Ectodermal cell (in vitro differentiated cells): Measurements from ENCODE around the gene ARFRP1.
"Not testable (repeated sequence)": the region's sequence is repeated elsewhere in the genome, so short reads cannot be mapped to it uniquely, and the experiment has no call there.

Source experiments
- H3K27ac ChIP-seq: 2 replicates; pipeline ENCODE4 v1.7.0; 2013; ENCODE audit warnings: mild to moderate bottlenecking, low read depth, low read length; ENCODE audit not compliant: insufficient read depth, poor library complexity, severe bottlenecking
- H3K27me3 ChIP-seq: 2 replicates; pipeline ENCODE4 v1.7.0; 2013; ENCODE audit warnings: mild to moderate bottlenecking, low read length; ENCODE audit not compliant: insufficient read depth, control insufficient read depth, poor library complexity, severe bottlenecking
- H3K36me3 ChIP-seq: one replicate; pipeline ENCODE4 v1.7.0; 2013; ENCODE audit warnings: low read length; ENCODE audit not compliant: control insufficient read depth, insufficient read depth
- H3K4me1 ChIP-seq: one replicate; pipeline ENCODE4 v1.7.0; 2013; ENCODE audit warnings: low read length; ENCODE audit not compliant: control insufficient read depth, insufficient read depth
- H3K4me3 ChIP-seq: 2 replicates; pipeline ENCODE4 v1.7.0; 2013; ENCODE audit warnings: low read depth, low read length, control low read depth; ENCODE audit not compliant: insufficient read depth
- H3K9me3 ChIP-seq: 2 replicates; pipeline ENCODE4 v1.7.0; 2013; ENCODE audit warnings: mild to moderate bottlenecking, low read length, moderate library complexity; ENCODE audit not compliant: control insufficient read depth
- WGBS, 2 experiments: methylation state at CpG; one replicate each; pipeline ENCODE4 v1.1.7; 2013; ENCODE audit warnings: missing lambda C conversion rate in 2 of 2; 5-methylcytosine and 5-hydroxymethylcytosine counted together

ARFRP1 gene

DNA sequence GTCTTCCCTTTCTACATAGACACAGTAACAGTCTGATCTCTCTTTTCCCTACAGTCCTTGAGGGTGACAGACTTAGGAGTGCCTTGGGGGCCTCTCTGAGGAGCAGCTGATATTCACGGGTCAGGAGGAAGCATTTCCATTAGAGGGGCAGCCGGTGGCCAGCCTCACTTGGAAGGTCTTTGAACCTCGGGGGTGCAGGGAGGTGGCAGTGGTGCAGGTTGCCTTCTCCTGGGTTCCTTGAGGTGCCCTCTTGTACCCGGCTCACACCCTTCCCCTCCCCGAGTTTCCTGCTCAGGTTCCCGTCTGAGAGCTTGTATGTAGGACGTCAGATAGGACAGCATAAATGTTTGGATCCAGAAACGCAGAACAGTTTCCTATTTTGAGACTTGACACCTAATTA is 47.2 kb downstream of the ARFRP1 start:
- 92 to 93% methylated on average over 8 of the region's 8 CpGs for WGBS, 2 experiments
- Histone ChIP-seq H3K27me3 (no peaks in the 10 kb centered on the region), H3K4me3 (no peak overlapping the region), H3K4me1 (peaks cover 3% of the 10 kb centered on the region), H3K36me3 (no peaks in the 10 kb centered on the region), H3K27ac (no peak overlapping the region), H3K9me3 (no peaks in the 10 kb centered on the region)

DNA sequence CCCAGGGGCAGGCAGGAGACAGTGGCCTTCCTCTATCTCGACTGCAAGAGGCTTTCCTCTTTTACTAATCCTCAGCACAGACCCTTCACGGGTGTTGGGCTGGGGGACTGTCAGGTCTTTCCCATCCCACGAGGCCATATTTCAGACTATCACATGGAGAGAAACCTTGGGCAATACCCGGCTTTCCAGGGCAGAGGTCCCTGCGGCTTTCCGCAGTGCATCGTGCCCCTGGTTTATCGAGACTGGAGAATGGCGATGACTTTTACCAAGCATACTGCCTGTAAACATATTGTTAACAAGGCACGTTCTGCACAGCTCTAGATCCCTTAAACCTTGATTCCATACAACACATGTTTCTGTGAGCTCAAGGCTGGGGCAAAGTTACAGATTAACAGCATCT is 47.6 kb downstream of the ARFRP1 start:
- H3K9me3 ChIP-seq, H3K36me3 ChIP-seq, H3K4me1 ChIP-seq, H3K27me3 ChIP-seq, H3K4me3 ChIP-seq, H3K27ac ChIP-seq: not testable (repeated sequence)
- WGBS, 2 experiments = 89 to 91% methylated on average over 10 of the region's 10 CpGs

DNA sequence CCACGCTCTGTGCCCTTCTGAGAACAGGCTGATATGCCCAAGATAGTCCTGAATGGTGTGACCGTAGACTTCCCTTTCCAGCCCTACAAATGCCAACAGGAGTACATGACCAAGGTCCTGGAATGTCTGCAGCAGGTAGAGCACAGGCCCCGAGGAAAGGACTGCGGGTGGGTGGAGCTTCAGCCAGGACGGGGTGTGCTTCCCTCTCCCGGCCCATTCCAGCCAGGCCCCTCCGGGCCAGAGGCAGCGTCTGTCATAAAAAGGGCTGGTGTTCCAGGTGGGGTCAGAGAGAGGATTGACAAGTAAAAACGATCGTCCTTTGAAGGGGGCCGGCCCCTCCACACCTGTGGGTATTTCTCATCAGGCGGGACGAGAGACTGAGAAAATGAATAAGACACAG is 48.4 kb downstream of the ARFRP1 start:
- no peaks in the 10 kb centered on the region for H3K9me3 ChIP-seq
- WGBS, 2 experiments = 84 to 85% methylated on average over 13 of the region's 13 CpGs
- peak overlapping the region; percentile 94 for H3K4me3 ChIP-seq

DNA sequence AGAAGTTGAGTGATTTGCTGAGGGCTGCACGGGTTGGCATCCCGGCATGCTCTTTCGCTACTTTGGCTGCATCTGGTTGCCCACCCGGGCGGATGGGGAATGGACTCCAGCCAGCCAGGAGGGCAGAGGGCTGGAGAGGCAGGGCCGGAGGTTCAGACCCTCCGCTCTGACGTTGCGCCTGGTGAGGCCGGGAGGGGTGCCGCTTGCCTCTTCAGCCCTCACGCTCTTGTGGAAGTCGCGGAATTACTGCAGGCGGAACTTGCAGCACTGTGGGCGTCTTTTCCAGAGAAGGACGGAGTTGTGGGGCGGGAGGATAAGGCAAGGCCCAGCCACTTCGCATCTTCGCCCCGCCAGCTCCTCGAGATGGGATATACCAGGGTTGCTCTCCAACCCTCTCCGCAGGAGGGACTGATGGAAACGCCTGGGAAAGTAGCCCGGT is 49.0 kb downstream of the ARFRP1 start:
- no peaks in the 10 kb centered on the region for H3K36me3 ChIP-seq
- H3K4me1 ChIP-seq = no peaks in the 10 kb centered on the region
- H3K27ac ChIP-seq = no peak overlapping the region
- 8% methylated on average over 25 of the region's 25 CpGs for WGBS, 2 experiments
- no peaks in the 10 kb centered on the region for H3K27me3 ChIP-seq
- peak overlapping the region; percentile 94 for H3K4me3 ChIP-seq
- H3K9me3 ChIP-seq = no peaks in the 10 kb centered on the region

More for the DNA sequence above, 48.4 kb downstream of the ARFRP1 start:
- Histone ChIP-seq H3K27ac (no peak overlapping the region), H3K4me1 (no peaks in the 10 kb centered on the region), H3K27me3 (no peaks in the 10 kb centered on the region), H3K36me3 (no peaks in the 10 kb centered on the region)

DNA sequence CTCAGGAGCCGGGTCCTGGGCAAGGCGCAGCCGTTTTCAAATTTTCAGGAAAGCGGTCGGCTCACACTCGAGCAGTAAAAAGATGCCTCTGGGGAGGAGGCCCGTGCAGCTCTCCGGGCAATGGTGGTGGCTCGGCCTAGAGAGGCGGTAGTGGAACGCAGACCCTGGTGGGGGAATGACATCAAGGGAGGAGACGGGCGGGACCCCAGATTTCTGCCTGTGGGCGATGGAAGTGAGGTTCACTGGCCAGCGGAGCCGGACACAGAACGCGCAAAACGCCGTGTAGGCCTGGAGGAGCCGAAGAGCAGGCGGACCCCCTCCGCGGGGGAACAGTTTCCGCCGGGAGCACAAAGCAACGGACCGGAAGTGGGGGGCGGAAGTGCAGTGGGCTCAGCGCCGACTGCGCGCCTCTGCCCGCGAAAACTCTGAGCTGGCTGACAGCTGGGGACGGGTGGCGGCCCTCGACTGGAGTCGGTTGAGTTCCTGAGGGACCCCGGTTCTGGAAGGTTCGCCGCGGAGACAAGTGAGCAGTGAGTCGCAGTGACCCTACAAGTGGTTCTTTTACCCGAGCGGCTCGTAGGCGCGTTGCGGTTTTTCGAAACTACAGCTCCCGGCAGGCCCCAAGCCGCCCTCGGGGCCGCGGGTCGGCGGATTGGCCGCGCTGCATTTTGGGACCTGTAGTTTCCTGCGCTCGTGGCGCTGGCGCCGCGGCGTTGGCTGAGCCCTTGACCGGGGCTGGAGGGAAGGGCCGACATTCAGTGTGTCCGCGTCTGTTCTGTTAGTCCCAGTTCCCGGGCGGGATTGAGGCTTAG is 49.6 kb downstream of the ARFRP1 start, which contains the start of gene RTEL1:
RTEL1 (plus strand) TSS at position 376 of the 812 bp plus-strand sequence. CDS start 1,091 bp downstream, outside the sequence.
- Histone ChIP-seq H3K4me3 (peak within 1 kb of the TSS; percentile 94), H3K9me3 (no peaks in the 10 kb centered on the region), H3K36me3 (no peaks in the 10 kb centered on the region), H3K27ac (no peak within 1 kb of the TSS), H3K4me1 (no peaks in the 10 kb centered on the region), H3K27me3 (no peaks in the 10 kb centered on the region)
- 10 to 11% methylated on average over 73 of the region's 73 CpGs for WGBS, 2 experiments

DNA sequence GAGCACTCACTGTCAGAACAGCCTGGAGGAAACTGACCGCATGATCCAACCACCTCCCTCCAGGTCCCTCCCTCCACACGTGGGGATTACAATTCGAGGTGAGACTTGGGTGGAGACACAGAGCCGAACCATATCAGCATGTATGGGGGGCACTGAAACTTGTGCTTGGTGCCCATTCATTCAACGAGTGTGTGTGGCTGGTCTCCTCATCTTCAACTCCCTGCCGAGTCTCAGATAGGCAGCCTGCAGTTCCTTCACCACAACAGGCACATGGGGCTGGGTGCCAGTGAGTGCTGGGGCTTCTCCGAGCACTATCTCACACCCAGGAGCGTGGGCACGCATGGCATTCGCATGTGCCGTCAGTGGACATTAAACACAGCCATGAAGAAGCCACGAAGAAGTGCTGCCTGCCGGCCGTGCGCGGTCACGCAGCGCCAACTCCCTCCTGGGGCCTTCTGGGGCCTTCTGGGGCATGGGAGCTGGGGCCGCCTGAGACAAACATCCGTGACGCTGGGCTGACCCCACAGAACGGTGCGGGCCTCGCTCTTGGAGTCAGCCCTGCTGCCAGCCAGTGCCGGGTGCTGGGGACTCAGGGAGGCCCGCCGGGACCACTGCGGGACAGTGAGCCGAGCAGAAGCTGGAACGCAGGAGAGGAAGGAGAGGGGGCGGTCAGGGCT is 50.4 kb downstream of the ARFRP1 start:
- H3K27ac ChIP-seq = no peak overlapping the region
- H3K4me3 ChIP-seq = no peak overlapping the region
- WGBS, 2 experiments = 88 to 89% methylated on average over 31 of the region's 31 CpGs

DNA sequence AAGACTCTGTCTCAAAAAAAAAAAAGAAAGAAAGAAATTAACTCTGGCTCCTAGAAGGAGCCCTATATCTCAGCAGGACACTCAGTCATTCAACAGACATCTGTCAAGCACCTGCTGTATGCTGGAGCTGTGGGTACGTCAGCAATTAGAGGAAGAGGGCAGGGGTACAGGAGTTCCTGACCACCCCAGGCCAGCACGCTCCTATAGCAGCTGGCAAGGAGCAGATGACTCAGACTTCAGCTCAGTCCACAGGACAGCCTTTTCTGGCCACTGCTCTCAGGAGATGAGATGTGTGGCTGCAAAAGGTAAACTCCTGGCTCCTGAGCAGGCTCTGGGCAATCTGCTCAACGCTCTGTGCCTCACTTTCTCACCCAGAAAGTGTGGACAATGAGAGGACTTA is 51.3 kb downstream of the ARFRP1 start:
- H3K27me3 ChIP-seq = peaks cover 14% of the 10 kb centered on the region
- no peaks in the 10 kb centered on the region for H3K9me3 ChIP-seq
- peaks cover 12% of the 10 kb centered on the region for H3K4me1 ChIP-seq
- WGBS, 2 experiments = 92 to 93% methylated on average over 3 of the region's 3 CpGs
- H3K36me3 ChIP-seq = no peaks in the 10 kb centered on the region
- no peak overlapping the region for H3K27ac ChIP-seq
- no peak overlapping the region for H3K4me3 ChIP-seq

More for the DNA sequence above, 50.4 kb downstream of the ARFRP1 start:
- Histone ChIP-seq H3K9me3 (no peaks in the 10 kb centered on the region), H3K27me3 (peaks cover 5% of the 10 kb centered on the region), H3K36me3 (no peaks in the 10 kb centered on the region), H3K4me1 (peaks cover 4% of the 10 kb centered on the region)

DNA sequence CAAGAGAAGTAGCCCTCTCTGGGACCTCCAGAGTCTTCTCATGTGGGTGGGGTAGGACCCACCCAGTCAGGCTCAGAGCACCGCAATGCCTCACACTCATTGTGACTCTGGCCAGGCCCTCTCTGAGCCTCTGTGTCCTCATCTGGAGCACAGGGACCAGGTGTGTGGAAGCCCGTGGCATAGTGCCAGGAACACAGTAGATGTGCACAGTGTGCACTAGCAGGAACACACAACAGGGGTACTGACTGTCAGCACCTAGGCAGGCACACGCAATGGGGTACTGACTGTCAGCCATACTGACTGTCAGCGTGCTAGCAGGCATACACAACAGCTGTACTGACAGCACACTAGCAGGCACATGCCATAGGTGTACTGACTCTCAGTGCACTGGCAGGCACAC is 52.5 kb downstream of the ARFRP1 start:
- Histone ChIP-seq H3K4me1 (peaks cover 12% of the 10 kb centered on the region), H3K27me3 (peaks cover 21% of the 10 kb centered on the region)
- 79 to 83% methylated on average over 4 of the region's 4 CpGs for WGBS, 2 experiments

DNA sequence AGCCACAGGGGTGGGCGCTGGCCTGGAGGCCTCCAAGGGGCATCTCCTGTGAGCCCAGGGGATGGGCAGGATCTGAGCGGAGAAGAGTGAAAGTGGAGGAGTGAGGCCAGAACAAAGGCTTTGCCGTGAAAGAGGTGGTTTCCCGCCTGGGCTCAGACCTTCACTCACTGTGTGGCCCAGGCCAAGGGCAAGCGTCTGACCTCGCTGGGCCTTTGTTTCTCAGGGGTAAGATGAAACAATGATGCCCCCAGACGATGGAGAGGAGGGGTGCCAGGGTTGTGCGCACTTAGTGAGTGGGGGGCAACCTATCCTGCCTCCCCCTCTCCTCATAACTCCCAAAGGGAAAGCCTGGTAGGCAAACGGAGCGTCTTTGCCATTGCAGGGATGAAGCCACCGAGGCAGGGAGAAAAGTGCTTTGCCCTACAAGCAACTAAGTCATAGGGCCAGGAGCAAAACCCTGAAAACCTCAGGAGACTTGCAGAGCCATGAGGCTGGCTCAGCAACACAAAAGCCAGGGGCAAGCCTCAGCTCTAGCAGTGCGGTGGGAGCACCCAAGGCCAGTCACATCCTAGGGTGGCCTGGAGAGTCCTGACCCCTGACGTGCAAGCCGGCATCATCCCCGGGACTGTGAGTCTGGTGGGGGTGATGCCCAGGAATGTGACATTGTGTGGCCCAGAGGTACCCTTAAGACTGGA is 53.7 kb downstream of the ARFRP1 start:
- Histone ChIP-seq H3K36me3 (no peaks in the 10 kb centered on the region), H3K27me3 (peaks cover 21% of the 10 kb centered on the region), H3K9me3 (no peaks in the 10 kb centered on the region), H3K27ac (peak overlapping the region; percentile 74), H3K4me1 (peaks cover 12% of the 10 kb centered on the region), H3K4me3 (peak overlapping the region; percentile 40)
- 40% methylated on average over 15 of the region's 15 CpGs for WGBS, 2 experiments

More for the DNA sequence above, 52.5 kb downstream of the ARFRP1 start:
- no peak overlapping the region for H3K4me3 ChIP-seq
- H3K27ac ChIP-seq = no peak overlapping the region
- no peaks in the 10 kb centered on the region for H3K9me3 ChIP-seq
- no peaks in the 10 kb centered on the region for H3K36me3 ChIP-seq
